NCI-H1105 treated with DMSO at 0.1 percent for 48 hours (cell line): ENCODE data around the gene ACTA2.

ENCODE experiments used
- DNase-seq: peaks from one replicate; lab custom pipeline; 2025; lab: John Stamatoyannopoulos, UW

Gene ACTA2

DNA sequence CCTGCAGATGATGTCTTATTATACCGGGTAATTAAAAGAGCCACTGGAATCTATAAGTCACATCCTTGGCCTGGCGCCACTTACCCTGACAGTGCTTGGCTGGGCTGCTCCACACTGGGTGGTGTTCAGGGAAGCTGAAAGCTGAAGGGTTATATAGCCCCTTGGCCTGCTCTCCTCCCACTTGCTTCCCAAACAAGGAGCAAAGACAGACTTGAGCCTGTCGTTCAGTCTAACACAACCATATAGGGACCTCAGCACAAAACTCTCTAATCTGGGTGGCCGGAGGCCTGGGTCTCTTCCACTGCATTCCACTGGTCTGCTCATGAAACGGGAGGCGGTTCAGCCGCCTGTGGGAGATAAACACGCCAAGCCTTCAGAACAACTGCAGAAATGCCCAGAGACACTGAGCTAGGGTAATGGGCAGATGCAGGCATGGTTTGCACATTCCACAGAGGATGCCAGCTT, at the start of gene ACTA2:
Gene ACTA2 (minus strand): TSS at position 127 of the 465 bp plus-strand sequence. CDS start 3,843 bp downstream, outside the sequence.
- DNase-seq, result no peak

DNA sequence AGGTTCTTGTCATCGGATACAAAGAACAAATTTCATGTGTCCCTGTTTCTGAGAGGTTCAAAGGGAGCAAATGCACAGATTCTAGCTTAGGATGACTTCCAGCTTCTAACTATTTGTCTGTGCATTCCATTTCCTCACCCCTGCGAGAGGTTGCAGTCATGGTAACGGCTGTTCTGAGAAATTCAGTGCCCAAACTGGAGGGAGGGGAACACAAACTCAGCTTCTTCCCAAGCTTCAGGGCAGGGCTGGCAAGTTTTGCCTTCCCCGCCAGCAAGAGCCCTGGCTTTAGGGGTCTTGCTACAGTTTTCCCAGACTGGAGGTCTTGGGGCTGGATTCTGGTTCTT, 49.1 kb upstream of the ACTA2 start:
- DNase-seq, result no peak

DNA sequence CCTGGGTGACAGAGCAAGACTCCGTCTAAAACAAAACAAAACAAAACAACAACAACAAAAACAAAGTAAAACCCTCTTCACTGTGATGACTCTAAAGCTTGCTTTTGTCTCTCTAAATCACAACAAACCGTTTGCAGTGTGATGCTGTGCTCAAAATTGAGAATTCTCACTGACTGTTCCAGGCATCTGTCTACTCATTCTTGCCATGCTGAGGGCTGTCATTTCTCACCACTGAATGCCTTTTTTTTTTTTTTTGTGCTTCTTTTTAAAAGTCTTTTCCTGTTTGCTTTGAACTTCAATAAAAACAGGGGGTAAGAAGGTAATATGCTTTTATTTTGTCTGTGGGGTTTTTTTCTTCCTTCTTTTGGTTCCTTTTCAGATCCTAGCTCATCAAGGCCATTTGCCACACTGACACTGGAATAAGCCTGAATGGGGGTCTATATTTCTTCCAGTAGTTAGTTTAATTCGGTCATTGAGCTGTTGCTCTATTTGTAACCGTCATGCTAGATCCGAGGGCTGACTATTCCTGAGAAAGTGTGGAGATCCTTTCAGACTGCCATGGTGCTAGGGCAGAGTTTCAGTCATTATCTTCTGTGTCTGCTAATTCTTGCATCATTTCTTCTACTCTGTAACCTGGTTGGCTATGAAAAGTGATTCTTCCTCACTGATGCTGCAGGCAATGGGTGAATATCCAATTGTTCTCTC, 48.6 kb upstream of the ACTA2 start:
- DNase-seq, result no peak

DNA sequence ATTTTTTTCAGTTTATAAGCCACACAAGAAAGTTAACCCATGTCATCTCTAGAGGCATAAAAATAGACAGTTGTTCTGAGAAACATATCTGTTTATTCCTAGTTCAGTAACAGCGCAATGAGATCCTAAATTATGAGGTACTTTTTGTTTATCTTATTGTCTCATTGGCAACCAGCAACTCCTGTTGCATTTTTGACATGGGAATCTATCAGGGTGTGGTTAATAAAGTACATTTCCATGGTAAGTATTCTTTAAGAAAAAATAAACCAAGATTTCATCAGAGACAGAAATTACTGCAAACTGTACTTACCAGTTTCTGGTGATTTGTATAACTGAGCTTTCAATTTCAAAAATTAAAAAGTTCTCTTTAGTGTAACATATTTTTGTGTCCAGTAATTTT, 47.1 kb upstream of the ACTA2 start:
- no peak for DNase-seq

DNA sequence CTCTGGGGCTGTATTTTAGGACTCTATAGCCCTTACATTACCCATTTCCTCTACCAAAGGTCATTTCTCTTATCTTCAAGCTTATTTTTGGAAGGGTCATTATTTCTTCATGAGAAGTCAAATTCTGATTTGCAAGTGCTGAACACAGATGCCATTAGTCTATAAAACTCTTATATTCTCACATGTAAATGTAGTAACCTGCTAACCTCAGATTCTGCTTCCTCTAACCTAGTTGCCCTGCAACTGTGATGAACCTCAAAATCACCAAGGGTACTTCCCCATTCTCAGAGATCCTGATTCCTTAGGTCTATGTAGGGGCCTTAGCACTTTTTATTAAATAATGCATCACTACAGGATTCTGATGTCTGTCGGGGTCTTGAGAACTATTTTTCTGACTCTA, 44.4 kb upstream of the ACTA2 start:
- no peak for DNase-seq

DNA sequence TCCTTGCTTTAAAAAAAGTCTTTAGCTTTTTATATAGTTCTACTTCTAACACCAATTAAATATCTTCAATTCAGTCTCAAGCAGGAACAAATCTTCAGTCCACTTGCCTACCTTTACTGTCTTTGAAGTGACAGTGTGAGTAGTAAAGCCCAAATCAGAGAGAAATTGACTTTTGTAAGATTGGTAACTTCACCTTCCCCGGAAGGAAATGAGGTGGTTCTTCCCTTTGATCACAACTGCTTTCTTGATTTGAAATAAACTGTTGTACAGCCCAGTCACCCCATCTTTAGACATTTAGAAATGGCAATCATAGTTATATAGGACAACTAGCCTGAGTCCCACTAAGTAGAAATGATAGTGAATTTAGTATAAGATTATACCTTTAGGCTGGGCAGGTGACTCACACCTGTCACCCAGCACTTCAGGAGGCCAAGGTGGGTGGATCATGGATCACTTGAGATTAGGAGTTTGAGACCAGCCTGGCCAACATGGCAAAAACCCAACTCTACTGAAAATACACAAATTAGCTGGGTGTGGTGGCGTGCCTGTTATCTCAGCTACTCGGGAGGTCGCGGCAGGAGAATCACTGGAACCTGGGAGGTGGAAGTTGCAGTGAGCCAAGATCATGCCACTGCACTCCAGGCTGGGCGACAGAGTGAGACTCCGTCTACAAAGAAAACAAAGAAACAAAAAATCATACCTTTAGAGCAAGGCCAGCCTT, 42.7 kb upstream of the ACTA2 start:
- DNase-seq, result no peak

DNA sequence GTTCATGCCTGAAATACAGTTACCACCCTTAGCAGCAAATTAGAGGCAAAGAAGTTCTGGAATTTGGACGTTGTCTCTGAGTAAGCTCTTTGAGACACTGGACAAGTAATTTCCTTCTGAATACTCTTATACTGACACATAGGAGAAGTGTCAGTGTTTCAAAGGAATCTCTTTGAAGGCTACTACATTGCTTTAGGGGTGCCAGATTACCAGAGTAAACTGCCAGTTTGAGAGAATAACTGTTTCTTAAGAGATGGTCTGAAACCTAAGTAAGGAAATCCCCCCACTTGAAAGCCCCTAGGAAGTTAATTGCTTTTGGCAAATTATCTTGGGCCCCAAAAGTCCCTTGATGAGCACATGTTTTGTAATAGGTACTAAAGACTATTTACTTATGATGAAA, 41.4 kb upstream of the ACTA2 start:
- no peak for DNase-seq

DNA sequence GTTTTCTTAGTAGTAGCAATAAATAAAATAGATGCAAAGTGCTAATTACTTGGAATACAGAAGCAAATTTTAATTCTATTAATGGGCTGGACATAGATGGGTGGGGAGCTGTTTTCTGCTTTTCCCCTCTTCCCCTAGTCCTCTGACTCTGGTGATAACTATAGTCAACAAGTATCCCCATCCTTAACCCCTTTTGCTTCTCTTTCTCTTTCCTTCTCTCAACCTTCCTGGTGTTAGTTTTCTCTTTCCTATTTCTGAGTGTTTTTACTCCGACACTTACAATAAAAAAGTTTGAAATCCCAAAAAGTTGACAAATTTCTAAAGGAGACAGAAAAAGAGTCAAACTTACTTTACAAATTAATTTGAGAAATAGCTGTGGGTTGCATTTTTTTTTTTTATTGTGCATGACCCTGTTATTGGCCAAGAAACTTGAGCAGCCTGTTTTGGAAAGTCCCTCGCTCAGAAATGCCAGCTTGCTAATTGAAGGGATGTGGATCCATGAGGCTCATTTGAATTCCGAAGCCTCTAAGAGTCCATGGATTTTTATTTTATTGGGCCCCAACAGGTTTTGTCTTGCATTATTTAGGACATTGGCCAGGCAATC, 40.5 kb upstream of the ACTA2 start:
- DNase-seq, result no peak

DNA sequence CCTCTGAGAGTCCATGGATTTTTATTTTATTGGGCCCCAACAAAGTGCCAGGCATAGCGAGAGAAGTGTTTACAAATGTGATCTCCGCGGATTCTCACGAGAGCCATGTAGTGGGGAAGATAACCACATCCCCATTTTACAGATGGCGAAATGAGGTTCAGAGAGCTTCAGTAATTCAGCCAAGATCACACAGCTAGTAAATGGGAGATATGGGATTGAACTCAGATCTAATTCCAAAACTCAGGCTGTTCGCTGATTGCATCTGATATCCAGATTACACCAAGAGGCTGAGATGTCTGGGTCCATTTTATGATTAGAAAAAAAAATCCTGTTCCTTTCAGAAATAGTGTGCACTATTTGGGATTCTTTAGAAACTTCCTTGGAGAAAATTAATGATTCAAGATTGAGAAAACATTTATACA, 39.3 kb upstream of the ACTA2 start:
- no peak for DNase-seq

DNA sequence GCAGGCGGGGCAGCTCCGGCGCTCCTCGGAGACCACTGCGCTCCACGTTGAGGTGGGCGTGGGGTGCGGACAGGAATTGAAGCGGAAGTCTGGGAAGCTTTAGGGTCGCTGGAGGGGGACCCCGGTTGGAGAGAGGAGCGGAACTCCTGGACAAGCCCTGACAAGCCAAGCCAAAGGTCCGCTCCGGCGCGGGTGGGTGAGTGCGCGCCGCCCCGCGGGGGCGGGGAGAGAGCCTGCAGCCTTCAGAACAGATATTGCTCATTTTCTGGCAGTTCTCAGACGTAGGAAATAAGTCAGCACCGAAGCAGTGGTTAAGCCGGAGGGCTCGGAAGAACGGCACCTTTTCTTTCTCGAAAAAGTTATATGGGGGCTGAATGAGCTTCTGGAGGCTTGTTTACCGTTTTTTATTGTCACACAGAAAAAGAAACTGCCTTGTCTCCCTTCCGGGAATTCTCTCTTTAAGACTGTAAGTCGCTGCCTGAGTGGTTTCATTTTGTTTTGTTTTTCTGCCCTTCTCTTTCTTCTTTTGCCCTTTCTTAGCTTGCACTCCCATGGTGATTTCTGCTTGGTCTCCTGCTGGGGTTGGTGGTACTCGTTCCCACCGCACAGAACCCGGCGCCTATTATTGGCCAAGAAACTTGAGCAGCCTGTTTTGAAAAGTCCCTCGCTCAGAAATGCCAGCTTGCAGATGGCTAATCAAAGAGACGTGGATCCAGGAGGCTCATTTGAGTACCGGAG, 38.8 kb upstream of the ACTA2 start:
- peak; percentile 19 for DNase-seq

DNA sequence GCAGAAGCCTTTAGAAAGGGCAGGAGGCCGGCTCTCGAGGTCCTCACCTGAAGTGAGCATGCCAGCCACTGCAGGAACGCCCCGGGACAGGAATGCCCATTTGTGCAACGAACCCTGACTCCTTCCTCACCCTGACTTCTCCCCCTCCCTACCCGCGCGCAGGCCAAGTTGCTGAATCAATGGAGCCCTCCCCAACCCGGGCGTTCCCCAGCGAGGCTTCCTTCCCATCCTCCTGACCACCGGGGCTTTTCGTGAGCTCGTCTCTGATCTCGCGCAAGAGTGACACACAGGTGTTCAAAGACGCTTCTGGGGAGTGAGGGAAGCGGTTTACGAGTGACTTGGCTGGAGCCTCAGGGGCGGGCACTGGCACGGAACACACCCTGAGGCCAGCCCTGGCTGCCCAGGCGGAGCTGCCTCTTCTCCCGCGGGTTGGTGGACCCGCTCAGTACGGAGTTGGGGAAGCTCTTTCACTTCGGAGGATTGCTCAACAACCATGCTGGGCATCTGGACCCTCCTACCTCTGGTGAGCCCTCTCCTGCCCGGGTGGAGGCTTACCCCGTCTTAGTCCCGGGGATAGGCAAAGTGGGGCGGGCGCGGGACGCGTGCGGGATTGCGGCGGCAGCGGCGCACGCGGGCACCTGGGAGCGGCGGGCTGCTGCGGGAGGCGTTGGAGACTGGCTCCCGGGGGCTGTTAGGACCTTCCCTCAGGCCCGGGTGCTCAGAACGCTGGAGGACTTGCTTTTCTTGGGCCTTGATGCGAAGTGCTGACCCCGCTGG, 38.0 kb upstream of the ACTA2 start, which contains the start of gene FAS:
Gene FAS (plus strand): TSS at position 415 of the 777 bp plus-strand sequence. CDS start 79 bp downstream, at position 494.
- no peak for DNase-seq

DNA sequence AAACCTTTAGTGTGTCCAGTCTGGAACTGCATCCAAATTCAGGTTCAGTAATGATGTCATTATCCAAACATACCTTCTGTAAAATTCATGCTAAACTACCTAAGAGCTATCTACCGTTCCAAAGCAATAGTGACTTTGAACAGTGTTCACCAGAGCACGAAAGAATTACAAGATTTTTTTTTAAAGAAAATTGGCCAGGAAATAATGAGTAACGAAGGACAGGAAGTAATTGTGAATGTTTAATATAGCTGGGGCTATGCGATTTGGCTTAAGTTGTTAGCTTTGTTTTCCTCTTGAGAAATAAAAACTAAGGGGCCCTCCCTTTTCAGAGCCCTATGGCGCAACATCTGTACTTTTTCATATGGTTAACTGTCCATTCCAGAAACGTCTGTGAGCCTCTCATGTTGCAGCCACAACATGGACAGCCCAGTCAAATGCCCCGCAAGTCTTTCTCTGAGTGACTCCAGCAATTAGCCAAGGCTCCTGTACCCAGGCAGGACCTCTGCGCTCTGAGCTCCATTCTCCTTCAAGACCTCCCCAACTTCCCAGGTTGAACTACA, 37.3 kb upstream of the ACTA2 start:
- no peak for DNase-seq

DNA sequence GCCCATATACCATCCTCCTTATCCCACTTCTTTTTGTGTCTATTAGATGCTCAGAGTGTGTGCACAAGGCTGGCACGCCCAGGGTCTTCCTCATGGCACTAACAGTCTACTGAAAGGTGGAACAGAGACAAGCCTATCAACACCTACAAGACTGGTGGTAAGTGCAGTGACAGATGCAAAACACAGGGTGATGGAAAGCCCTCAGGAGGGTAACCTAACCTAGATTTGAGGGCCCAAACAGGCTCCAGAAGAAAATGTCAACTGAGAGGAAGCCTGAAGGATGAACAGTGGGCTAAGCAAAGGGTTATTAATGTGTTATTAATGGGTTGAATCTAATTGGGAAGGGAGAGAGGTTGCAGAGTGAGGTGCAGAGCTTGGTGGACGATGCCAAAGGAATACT, 36.9 kb upstream of the ACTA2 start:
- no peak for DNase-seq

DNA sequence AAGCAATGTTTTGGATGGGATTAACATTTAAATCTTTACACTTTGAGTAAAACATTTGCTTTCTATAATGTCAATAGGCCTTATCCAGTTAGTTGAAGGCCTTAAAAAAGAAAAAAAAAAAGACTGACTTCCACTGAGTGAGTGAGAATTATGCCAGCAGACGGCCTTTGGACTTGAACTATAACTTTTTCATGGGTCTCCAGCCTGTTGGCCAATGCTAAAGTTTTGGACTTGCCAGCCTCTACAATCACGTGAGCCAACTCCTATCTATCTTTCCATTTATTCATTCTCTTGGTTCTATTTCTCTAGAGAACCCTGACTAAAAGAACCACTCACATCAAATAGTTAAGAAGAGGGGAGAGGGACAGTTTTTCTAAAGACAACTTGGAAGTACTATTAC, 35.3 kb upstream of the ACTA2 start:
- DNase-seq, result no peak

DNA sequence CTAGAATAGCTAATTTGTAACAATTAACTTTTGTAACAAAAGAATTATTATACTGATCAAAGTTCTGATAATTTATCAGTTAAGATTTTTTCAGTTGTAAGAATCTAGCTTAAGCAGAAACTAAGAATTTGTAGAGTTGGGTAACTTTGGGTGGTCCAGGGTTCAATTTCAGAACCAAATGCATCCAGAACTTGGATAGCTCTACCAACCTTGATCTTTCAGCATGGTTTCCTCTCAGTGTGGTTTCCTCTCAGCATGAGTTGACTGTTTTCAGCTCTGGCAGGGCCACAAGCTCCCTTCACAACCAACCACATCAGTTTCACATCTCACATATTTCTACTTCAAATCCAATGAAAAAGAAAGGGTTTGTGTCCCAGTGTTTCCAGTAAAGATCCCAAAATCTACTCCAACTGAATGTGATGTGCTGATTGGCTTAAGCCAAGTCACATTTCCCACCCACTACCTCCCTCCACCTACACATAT, 34.7 kb upstream of the ACTA2 start:
- no peak for DNase-seq

DNA sequence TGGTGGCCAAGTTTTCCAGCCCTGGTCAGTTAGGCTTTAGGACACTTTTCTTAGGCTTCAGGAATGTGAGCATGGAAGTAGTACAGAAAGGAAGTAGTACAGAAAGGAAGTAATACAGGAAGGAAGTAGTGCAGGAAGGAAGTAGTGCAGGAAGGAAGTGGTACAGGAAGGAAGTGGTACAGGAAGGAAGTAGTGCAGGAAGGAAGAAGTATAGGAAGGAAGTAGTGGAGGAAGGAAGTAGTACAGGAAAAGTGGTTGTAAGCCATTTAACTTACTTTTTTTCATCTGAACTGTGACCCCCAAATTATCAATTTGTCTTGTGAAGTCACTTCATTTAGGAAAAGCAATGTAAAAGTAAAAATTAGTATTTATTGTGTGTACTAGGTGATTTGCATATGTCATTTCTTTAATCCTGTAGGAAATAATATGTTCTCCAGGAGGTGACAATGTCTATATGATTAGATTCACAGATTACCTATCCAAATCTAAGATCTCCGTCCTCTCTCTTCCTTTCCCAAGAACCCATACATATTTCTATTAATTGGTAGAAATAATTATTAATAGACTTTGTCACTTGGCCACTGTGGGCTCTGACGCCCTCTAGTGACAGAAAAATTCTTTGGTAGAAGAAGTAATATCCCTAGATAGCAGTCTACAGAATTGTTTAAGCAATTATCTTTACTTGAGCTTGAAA, 34.1 kb upstream of the ACTA2 start:
- DNase-seq, result peak; percentile 20

DNA sequence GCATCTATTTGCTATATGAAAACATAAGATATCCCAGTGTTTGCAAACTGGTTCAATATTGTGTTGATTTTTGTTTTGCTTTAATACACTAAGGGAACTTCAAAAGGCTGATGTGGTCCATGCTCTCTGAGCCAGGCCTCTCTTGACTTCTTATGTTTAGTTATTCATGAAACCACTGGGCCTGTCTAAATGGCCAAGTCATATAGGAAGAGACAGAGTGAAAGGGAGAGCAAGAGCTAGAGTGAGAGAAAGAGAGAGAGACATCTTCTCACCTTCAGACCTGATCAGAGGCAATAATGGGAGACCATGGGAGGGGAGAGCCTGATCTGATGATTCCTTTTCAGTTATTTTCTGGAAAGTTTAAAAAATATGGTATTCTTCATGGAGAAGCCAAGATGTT, 32.0 kb upstream of the ACTA2 start:
- DNase-seq, result no peak

DNA sequence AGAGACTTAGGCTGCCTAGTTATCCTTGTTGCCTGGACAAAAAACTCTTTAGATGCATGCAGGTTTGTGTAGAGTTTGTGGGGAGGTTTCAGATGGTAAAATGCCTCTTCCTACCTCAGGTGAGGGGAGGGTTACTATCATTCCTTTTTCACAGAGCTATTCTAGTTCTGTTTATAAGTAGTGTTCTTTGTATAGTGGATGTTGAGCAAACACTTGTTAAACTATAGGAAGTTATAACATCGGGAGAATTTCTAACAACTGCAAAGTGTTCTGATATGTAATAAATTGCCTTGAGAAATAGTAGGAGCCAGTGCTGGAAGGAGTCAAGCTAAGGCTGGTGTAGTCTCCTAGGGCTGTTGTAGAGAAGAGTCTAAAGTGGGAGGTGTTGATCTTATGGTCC, 31.4 kb upstream of the ACTA2 start:
- no peak for DNase-seq

DNA sequence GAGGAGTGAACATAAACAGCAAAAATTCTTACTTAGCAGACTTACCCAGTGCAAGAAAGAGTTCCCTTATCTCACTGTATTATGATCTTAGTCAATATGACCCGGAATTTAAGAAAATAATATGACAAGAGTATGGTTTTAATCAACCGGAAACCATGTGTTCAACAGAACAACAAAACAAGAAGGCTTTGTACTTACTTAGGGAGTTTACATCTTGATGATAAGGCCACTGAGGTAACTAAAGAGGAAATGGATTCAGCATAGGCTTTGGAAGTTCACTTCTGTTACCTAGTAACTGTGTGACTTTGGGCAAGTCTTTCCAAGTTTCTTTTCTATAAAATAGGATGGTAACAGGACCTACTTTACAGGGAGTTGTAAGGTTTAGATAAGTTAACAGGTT, 30.6 kb upstream of the ACTA2 start:
- no peak for DNase-seq

DNA sequence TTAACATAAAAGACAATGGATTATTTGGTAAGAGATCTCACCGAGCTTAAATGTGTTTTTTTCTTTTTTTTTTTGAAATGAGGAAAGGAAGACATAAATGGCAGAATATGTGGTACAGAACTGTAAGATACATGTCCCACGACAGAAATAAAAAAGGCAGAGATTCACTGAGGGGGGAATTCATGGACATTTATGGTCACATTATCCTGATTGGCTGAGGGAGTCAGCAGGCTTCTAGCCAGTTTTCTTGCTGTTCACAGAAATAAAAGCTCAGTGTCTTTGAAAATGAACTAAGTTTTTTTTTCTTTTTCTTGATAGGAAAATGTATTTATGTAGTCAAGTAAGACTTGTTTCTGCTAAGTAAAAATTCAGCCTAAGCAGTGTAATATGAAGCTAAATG, 29.8 kb upstream of the ACTA2 start:
- no peak for DNase-seq

DNA sequence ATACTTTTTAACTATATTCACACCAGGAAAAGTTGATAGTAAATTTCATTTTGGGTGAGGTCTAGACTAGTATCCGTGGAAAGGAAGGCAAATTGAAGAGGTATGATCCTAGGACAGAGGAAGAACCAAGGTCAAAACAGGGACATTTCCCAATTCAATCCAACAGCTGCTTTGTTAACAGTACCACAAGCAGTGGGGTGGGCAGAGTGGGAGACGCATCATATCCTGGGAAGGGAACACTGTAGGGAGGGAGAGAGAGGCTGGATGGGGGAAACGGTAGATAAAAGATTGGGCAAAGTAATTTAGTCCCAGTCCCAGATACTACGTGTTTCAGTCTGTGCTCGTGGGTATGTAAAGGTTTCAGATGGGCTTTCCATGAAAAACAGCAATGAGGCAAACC, 28.9 kb upstream of the ACTA2 start:
- DNase-seq, result no peak
